Activated T-cell treated with anti-CD3 and anti-CD28 coated beads, Interleukin-2, amount 50 U/mL, for 72 hours (primary cell): ENCODE results near the gene NOS2. TPM values are rescaled to one million over a fixed set of nuclear protein-coding genes. Genes with fewer than 3 reads are reported as not detected.
"Not testable (repeated sequence)": the region's sequence is repeated elsewhere in the genome, so short reads cannot be mapped to it uniquely, and the experiment has no call there.

Experiments used
- ATAC-seq, 2 donors: fragments of 150-1000 bp; cut with Tn5 transposase; replicated peaks in 1 of 2; 2 replicates each; pipeline ENCODE4 v1.10.0; 2021; ENCODE audit warnings: moderate library complexity in 2 of 2, mild to moderate bottlenecking in 1 of 2
- DNase-seq, 2 donors: peaks; one replicate each; pipeline ENCODE4 v3.0.0; 2021 to 2022; ENCODE audit warnings: mixed read lengths in 1 of 2
- H3K27ac Mint-ChIP-seq: one replicate; pipeline ENCODE4 v1.8.0; 2022; ENCODE audit warnings: mild to moderate bottlenecking, moderate library complexity, mixed read lengths
- H3K27me3 Mint-ChIP-seq: one replicate; pipeline ENCODE4 v1.8.0; 2022; ENCODE audit warnings: low read depth, mixed read lengths
- H3K36me3 Mint-ChIP-seq, 2 donors: one replicate each; pipeline ENCODE4 v1.8.0; 2022; ENCODE audit warnings: mixed read lengths in 2 of 2, mild to moderate bottlenecking in 1 of 2; ENCODE audit not compliant: insufficient read depth in 2 of 2
- H3K4me1 Mint-ChIP-seq: one replicate; pipeline ENCODE4 v1.8.0; 2022; ENCODE audit warnings: low read depth, mixed read lengths
- H3K4me3 Mint-ChIP-seq, 2 donors: one replicate each; pipeline ENCODE4 v1.8.0; 2022; ENCODE audit warnings: mild to moderate bottlenecking in 2 of 2, mixed read lengths in 2 of 2, moderate library complexity in 2 of 2
- H3K9me3 Mint-ChIP-seq, 2 donors: one replicate each; pipeline ENCODE4 v1.8.0; 2022; ENCODE audit warnings: mixed read lengths in 2 of 2
- total RNA-seq, 2 donors: library from RNA; stranded (reverse); gene quantifications; one replicate each; pipeline ENCODE4 v1.2.3, GENCODE V29; 2022

The NOS2 gene
- total RNA-seq, 2 donors from 2014 or later = 0.05 to 0.14 TPM

DNA sequence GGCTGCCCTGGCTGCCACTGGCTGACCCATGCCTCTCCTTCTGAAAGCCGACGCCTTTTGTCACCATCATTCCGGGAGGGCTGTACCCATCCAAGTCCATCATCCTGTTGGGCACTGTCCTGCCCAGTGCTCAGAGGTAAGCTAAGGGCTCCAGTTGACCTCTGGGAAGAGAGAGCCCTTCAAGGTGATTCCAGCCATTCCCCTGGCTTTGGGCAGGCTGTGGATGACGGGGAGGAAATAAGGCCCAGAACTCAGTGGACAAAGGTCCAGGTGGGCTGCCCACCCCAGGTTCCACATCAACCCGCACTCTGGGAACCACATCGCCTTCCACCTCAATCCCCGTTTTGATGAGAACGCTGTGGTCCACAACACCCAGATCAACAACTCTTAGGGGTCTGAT is 45.8 kb downstream of the NOS2 start:
- Mint-ChIP-seq H3K27ac (no peak overlapping the region), H3K36me3 (no peaks in the 10 kb centered on the region), H3K4me3 (no peak overlapping the region), H3K27me3 (peaks cover 6% of the 10 kb centered on the region), H3K4me1 (no peaks in the 10 kb centered on the region), H3K9me3 (no peaks in the 10 kb centered on the region)
- ATAC-seq (no peak), DNase-seq (no peak)

- H3K4me1 Mint-ChIP-seq, DNase-seq, H3K4me3 Mint-ChIP-seq, H3K27me3 Mint-ChIP-seq, ATAC-seq, H3K9me3 Mint-ChIP-seq, H3K27ac Mint-ChIP-seq, H3K36me3 Mint-ChIP-seq: not testable (repeated sequence)
These were observed 46.6 kb downstream of the NOS2 start for GRCh38 chr17:27753726-27754125.

GRCh38 chr17:27752831-27753619 is 47.3 kb downstream of the NOS2 start:
- peak; percentile 63 to 68 for ATAC-seq
- DNase-seq, H3K27ac Mint-ChIP-seq, H3K9me3 Mint-ChIP-seq, H3K36me3 Mint-ChIP-seq, H3K27me3 Mint-ChIP-seq, H3K4me1 Mint-ChIP-seq, H3K4me3 Mint-ChIP-seq: not testable (repeated sequence)

DNA sequence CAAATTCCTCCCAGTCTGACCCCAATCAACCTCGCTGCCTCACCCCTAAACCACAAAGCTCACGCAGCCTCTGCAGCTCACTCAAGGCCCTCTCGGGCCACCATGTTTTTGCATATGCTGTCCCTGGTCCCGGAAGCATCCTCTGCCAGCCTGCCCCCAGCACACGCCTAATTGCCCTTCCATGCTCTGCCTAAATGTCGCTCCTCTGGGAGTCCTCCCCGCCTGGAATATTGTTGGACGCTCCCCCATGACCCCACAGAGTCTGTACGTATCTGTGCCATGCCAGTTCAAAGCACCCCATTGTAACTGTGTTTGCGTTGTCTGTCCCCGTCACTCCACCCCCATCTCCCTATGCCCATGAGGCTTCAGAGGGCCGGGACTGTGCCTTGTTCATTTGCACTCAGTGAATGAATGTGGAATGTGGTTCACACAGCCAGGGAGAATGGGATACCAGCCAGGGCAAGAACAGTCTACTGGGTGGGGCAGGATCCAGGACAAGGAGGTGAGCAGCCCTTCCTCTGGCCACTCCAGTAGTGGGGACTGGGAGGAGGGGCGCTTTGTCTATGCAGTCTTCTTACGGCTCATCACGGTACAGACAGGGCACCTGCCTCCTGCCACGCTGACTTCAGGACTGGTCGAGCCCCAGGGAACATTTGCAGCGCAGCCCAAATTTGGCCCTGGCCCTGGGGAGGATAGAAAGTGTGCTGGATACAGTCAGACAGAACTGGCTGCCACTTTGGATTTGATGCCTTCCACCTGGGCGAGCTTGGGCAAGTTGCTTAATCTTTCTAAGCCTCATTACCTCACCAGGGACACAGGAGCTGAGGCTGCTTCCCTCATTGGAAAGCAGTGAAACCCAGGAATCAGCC is 48.5 kb downstream of the NOS2 start:
- DNase-seq (no peak), ATAC-seq (no peak)
- H3K4me1 Mint-ChIP-seq = no peaks in the 10 kb centered on the region

DNA sequence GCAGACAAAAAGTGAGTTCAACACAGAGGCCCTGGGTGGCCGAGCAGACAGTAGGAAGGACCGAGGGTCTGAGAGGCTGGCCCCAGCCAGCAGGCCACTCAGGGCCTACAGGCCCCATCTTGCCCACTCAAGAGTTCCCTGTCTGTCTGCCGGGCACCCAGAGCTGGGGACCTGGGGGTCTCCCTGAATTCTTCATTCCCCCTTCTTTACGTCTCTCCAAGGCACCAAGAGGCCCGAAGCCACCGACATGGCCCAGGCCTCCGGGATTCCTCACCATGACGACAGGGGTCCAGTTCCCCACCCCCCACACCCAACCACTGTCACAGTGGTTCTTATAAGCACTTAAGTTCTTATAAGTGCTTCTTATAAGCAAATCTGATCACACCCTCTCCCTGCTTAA is 49.2 kb downstream of the NOS2 start:
- Mint-ChIP-seq H3K9me3 (no peaks in the 10 kb centered on the region), H3K36me3 (no peaks in the 10 kb centered on the region), H3K4me1 (no peaks in the 10 kb centered on the region), H3K27ac (no peak overlapping the region), H3K27me3 (no peaks in the 10 kb centered on the region), H3K4me3 (no peak overlapping the region)
- ATAC-seq = no peak
- no peak for DNase-seq

More for the DNA sequence above, 48.5 kb downstream of the NOS2 start:
- H3K27me3 Mint-ChIP-seq = no peaks in the 10 kb centered on the region
- no peaks in the 10 kb centered on the region for H3K36me3 Mint-ChIP-seq
- H3K9me3 Mint-ChIP-seq = no peaks in the 10 kb centered on the region
- H3K4me3 Mint-ChIP-seq = no peak overlapping the region
- no peak overlapping the region for H3K27ac Mint-ChIP-seq

DNA sequence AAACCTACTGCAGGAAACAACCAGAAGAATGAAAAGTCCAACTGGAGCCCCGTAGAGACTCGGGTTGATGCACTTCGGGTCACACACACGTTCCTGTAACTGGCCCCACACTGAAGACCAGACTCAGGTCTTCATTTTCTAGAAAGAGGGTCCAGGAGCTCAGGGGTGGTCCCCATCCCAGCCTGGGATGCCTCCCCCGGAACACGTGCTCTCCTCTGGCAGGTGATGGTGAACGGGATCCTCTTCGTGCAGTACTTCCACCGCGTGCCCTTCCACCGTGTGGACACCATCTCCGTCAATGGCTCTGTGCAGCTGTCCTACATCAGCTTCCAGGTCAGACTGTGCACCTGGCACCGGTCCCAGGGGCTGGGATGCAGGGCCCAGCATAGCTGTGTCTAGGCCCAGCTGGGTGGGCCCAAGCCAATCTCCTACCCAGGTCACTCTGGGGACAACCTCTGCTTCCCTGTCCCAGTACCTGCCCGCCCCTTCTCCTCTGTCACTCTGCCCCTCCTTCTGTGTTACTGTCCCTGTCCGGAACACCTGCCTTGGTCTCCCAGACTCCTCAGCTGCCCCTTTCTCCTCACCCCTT is 50.7 kb downstream of the NOS2 start:
- not testable (repeated sequence) for H3K9me3 Mint-ChIP-seq, H3K27me3 Mint-ChIP-seq, ATAC-seq, H3K27ac Mint-ChIP-seq, H3K4me1 Mint-ChIP-seq, H3K4me3 Mint-ChIP-seq, H3K36me3 Mint-ChIP-seq, DNase-seq

GRCh38 chr17:27748360-27748825 is 51.9 kb downstream of the NOS2 start:
- H3K27me3 Mint-ChIP-seq = no peaks in the 10 kb centered on the region
- H3K27ac Mint-ChIP-seq = no peak overlapping the region
- H3K9me3 Mint-ChIP-seq = no peaks in the 10 kb centered on the region
- no peaks in the 10 kb centered on the region for H3K36me3 Mint-ChIP-seq
- ATAC-seq (no peak), DNase-seq (no peak)
- H3K4me1 Mint-ChIP-seq = no peaks in the 10 kb centered on the region
- no peak overlapping the region for H3K4me3 Mint-ChIP-seq

GRCh38 chr17:27747462-27748359 is 52.6 kb downstream of the NOS2 start:
- Mint-ChIP-seq H3K36me3 (no peaks in the 10 kb centered on the region), H3K9me3 (no peaks in the 10 kb centered on the region), H3K27ac (no peak overlapping the region), H3K4me1 (no peaks in the 10 kb centered on the region), H3K4me3 (no peak overlapping the region), H3K27me3 (no peaks in the 10 kb centered on the region)
- ATAC-seq (no peak), DNase-seq (no peak)

- Mint-ChIP-seq H3K36me3 (no peaks in the 10 kb centered on the region), H3K4me1 (no peaks in the 10 kb centered on the region), H3K4me3 (no peak overlapping the region), H3K27me3 (no peaks in the 10 kb centered on the region), H3K9me3 (no peaks in the 10 kb centered on the region), H3K27ac (no peak overlapping the region)
- no peak for DNase-seq
- no peak for ATAC-seq
These were observed 53.4 kb downstream of the NOS2 start for GRCh38 chr17:27746881-27747280.

DNA sequence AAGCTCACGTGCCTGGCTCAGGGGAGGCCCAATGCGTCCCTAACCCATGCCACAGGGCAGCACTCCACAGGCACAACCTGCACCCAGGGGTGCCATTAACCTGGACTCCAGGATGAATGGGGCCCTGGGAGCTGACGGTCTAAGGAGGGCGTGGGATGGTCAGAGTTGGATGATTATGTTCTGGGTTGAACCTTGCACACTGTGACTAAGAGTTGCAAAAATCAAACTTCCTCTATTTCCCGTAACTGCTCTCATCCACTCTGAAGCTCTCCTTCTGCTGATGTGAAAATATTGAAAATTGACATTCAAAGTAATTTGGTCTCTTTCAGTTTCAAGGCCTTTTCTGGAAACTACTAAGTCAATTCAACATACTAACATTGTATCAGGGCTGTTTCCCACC is 54.0 kb downstream of the NOS2 start:
- not testable (repeated sequence) for H3K36me3 Mint-ChIP-seq, H3K9me3 Mint-ChIP-seq, H3K4me3 Mint-ChIP-seq, DNase-seq, H3K4me1 Mint-ChIP-seq, H3K27ac Mint-ChIP-seq, H3K27me3 Mint-ChIP-seq, ATAC-seq

GRCh38 chr17:27745207-27745830 is 55.0 kb downstream of the NOS2 start:
- H3K36me3 Mint-ChIP-seq, H3K27me3 Mint-ChIP-seq, H3K4me3 Mint-ChIP-seq, H3K4me1 Mint-ChIP-seq, H3K9me3 Mint-ChIP-seq, ATAC-seq, DNase-seq, H3K27ac Mint-ChIP-seq: not testable (repeated sequence)

DNA sequence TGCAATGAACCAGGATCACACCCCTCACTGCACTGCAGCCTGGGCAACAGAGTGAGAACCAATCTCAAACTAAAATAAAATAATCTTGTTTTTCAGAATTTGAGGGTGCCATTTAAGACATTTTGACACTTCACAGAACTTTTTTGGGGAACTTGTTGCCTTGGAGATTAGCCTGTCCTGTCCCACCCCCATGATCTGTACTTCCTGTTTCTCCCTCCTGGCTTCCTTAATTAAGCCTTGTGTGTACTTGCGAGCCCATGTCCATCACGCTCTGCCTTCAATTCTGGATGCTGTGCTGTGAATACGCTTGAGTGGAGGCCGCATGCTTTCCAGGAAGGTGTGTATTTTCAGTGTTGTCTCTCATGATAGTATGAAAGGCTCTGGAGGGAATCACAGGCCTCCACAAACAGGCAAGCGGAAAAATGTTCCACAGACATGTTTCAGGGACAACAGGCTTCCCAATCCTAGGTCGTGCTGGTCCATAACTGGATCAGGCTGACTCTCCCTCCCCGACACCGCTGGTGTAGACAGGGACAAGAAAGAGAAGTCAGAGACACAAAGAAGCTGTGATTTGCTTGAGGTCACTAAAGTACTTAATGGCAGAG is 56.9 kb downstream of the NOS2 start:
- Mint-ChIP-seq H3K4me1 (no peaks in the 10 kb centered on the region), H3K9me3 (no peaks in the 10 kb centered on the region), H3K27me3 (no peaks in the 10 kb centered on the region), H3K4me3 (no peak overlapping the region), H3K36me3 (no peaks in the 10 kb centered on the region), H3K27ac (no peak overlapping the region)
- ATAC-seq = no peak
- DNase-seq = no peak
